HepG2 (cell line): ENCODE measurements around the gene TCFL5. TPM values are rescaled to one million over a fixed set of nuclear protein-coding genes. Genes with fewer than 3 reads are reported as not detected.

Experiments
- CBX1 ChIP-seq: IDR thresholded peaks from one replicate; pipeline ENCODE4 v1.6.1; 2016; ENCODE audit warnings: antibody characterized with exemption, low read depth
- KLF11 ChIP-seq: IDR thresholded peaks from 2 replicates; pipeline ENCODE4 v1.6.1; 2016; ENCODE audit warnings: missing compliant biosample characterization
- KLF16 ChIP-seq, 2 experiments: sonication (generic) in 1 of 2; formaldehyde crosslinking in 1 of 2; IDR thresholded peaks; 2 replicates each; pipeline versions ENCODE4 v1.6.1 to v1.8.0; 2016 to 2023; ENCODE audit warnings: missing genetic modification reagents in 2 of 2, missing compliant biosample characterization in 1 of 2
- RXRB ChIP-seq: IDR thresholded peaks from 2 replicates; pipeline ENCODE4 v1.6.1; 2016; ENCODE audit warnings: borderline replicate concordance, missing genetic modification reagents, missing compliant biosample characterization
- SAFB2 ChIP-seq: sonication (generic); formaldehyde crosslinking; IDR thresholded peaks from 2 replicates; pipeline ENCODE4 v1.5.1; 2020; ENCODE audit warnings: missing genetic modification reagents, low read depth, mild to moderate bottlenecking, borderline replicate concordance
- SCMH1 ChIP-seq: sonication (generic); formaldehyde crosslinking; IDR thresholded peaks from 2 replicates; pipeline ENCODE4 v1.9.0; 2021; ENCODE audit warnings: missing genetic modification reagents, mild to moderate bottlenecking, borderline replicate concordance
- SOX13 ChIP-seq, 3 experiments: fragments of 450-650 bp in 1 of 3; sonication (generic) in 1 of 3; formaldehyde crosslinking in 1 of 3; IDR thresholded peaks in 2 of 3; conservative IDR thresholded peaks in 1 of 3; 2 replicates each; pipeline versions ENCODE4 v1.5.0 to v1.6.1; 2016 to 2020; ENCODE audit warnings: antibody characterized with exemption in 1 of 3, mild to moderate bottlenecking in 1 of 3, missing compliant biosample characterization in 1 of 3, missing genetic modification reagents in 1 of 3, moderate library complexity in 1 of 3
- SRSF4 ChIP-seq: fragments of 200-400 bp; formaldehyde crosslinking; IDR thresholded peaks from one replicate; pipeline ENCODE4 v1.6.1; 2018; ENCODE audit warnings: mild to moderate bottlenecking, low read depth, low read length, moderate library complexity; ENCODE audit not compliant: poor library complexity, severe bottlenecking
- SSRP1 ChIP-seq: IDR thresholded peaks from 2 replicates; pipeline ENCODE4 v1.6.1; 2016; ENCODE audit warnings: control low read depth
- ZBTB8A ChIP-seq: sonication (generic); formaldehyde crosslinking; IDR thresholded peaks from 2 replicates; pipeline ENCODE4 v1.4.0; 2020; ENCODE audit warnings: mild to moderate bottlenecking, low read depth, missing genetic modification reagents, borderline replicate concordance
- ZFP1 ChIP-seq: IDR thresholded peaks from 2 replicates; pipeline ENCODE4 v1.6.1; 2016
- ZKSCAN1 ChIP-seq: fragments of 150-350 bp; IDR thresholded peaks from 2 replicates; pipeline ENCODE4 v1.6.1; 2014; ENCODE audit warnings: low read length
- ZNF430 ChIP-seq: sonication (generic); formaldehyde crosslinking; IDR thresholded peaks from 2 replicates; pipeline ENCODE4 v1.9.0; 2021; ENCODE audit warnings: mild to moderate bottlenecking, missing genetic modification reagents
- ZNF530 ChIP-seq: sonication (generic); formaldehyde crosslinking; IDR thresholded peaks from 2 replicates; pipeline ENCODE4 v1.5.0; 2020; ENCODE audit warnings: low read depth, mild to moderate bottlenecking, missing genetic modification reagents
- ZNF549 ChIP-seq: sonication (generic); formaldehyde crosslinking; IDR thresholded peaks from 2 replicates; pipeline ENCODE4 v1.5.0; 2020; ENCODE audit warnings: missing genetic modification reagents
- ZNF552 ChIP-seq: sonication (generic); formaldehyde crosslinking; IDR thresholded peaks from 2 replicates; pipeline ENCODE4 v1.9.0; 2022; ENCODE audit warnings: missing genetic modification reagents, mild to moderate bottlenecking, borderline replicate concordance
- ZNF567 ChIP-seq: sonication (generic); formaldehyde crosslinking; IDR thresholded peaks from 2 replicates; pipeline ENCODE4 v1.8.1; 2023; ENCODE audit warnings: mild to moderate bottlenecking, missing genetic modification reagents, borderline replicate concordance
- ZNF7 ChIP-seq: IDR thresholded peaks from 2 replicates; pipeline ENCODE4 v1.6.1; 2016; ENCODE audit warnings: missing biosample characterization, missing genetic modification reagents
- ZSCAN9 ChIP-seq: IDR thresholded peaks from 2 replicates; pipeline ENCODE4 v1.6.1; 2016; ENCODE audit warnings: borderline replicate concordance
- polyA plus RNA-seq, 8 experiments: library from polyadenylated mRNA; depleted of rRNA in 3 of 8; stranded (reverse) in 7 of 8; unstranded in 1 of 8; fragments of >200 nt; fragmentation: Illumina TruSeq in 4 of 8; extraction: Trizol in 4 of 8; gene quantifications; 2 replicates each; pipeline versions ENCODE4 v1.2.1 to v1.2.3, GENCODE V29; 2011 to 2016; ENCODE audit warnings: low read depth in 4 of 8, missing spikeins in 1 of 8, mixed read lengths in 1 of 8; ENCODE audit not compliant: insufficient read depth in 1 of 8
- total RNA-seq, 5 experiments: library from RNA; depleted of rRNA; stranded (reverse); fragments of >200 nt; fragmentation: Illumina TruSeq; extraction: Trizol; gene quantifications; 2 replicates each; pipeline ENCODE4 v1.2.3, GENCODE V29; 2016; ENCODE audit warnings: low read depth in 1 of 5
- TF ChIP-seq, protein P1 (sequence below): sonication (generic); formaldehyde crosslinking; IDR thresholded peaks from 2 replicates; pipeline ENCODE4 v1.5.1; 2020; ENCODE audit warnings: mild to moderate bottlenecking, missing genetic modification reagents
- TF ChIP-seq, protein P2 (sequence below): sonication (generic); formaldehyde crosslinking; IDR thresholded peaks from 2 replicates; pipeline ENCODE4 v1.4.0; 2020; ENCODE audit warnings: missing genetic modification reagents
- TF ChIP-seq, protein P3 (sequence below): IDR thresholded peaks from 2 replicates; pipeline ENCODE4 v1.6.1; 2016; ENCODE audit warnings: mild to moderate bottlenecking, missing biosample characterization, missing genetic modification reagents
- TF ChIP-seq, protein P4 (sequence below): sonication (generic); formaldehyde crosslinking; IDR thresholded peaks from 2 replicates; pipeline ENCODE4 v1.5.0; 2020; ENCODE audit warnings: missing genetic modification reagents, mild to moderate bottlenecking, borderline replicate concordance

TCFL5 gene
- total and polyA plus RNA-seq, 2 of the 13 experiments (the other 11 are each of a cell fraction or from before 2014, with no cell fraction given), result 14.8 to 20.0 TPM

DNA sequence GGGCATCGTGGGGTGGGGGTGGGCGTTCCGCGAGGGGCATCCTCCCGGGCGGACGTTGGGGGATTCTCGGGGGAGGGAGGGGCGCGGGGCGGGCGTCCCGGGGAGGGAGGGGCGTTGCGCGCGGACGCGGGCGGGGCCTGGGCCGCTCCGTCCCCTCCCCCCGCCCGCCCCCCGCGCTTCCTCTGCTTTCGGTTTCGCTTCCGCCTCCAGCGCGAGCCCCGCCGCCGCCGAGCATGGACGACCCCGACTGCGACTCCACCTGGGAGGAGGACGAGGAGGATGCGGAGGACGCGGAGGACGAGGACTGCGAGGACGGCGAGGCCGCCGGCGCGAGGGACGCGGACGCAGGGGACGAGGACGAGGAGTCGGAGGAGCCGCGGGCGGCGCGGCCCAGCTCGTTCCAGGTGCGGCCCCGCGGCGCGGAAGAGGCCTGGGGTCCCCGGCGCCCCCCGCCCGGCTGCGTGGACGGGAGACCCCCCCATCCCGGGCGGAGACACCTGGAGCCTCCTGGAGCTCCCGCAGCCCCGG, 56.9 kb downstream of the TCFL5 start, which contains the start of gene OGFR (continued):
- TF ChIP-seq ZNF552 (CRISPR knock-in tag), result no peak
- TF ChIP-seq ZNF549 (CRISPR knock-in tag), result no peak
- TF ChIP-seq, protein P1, sequence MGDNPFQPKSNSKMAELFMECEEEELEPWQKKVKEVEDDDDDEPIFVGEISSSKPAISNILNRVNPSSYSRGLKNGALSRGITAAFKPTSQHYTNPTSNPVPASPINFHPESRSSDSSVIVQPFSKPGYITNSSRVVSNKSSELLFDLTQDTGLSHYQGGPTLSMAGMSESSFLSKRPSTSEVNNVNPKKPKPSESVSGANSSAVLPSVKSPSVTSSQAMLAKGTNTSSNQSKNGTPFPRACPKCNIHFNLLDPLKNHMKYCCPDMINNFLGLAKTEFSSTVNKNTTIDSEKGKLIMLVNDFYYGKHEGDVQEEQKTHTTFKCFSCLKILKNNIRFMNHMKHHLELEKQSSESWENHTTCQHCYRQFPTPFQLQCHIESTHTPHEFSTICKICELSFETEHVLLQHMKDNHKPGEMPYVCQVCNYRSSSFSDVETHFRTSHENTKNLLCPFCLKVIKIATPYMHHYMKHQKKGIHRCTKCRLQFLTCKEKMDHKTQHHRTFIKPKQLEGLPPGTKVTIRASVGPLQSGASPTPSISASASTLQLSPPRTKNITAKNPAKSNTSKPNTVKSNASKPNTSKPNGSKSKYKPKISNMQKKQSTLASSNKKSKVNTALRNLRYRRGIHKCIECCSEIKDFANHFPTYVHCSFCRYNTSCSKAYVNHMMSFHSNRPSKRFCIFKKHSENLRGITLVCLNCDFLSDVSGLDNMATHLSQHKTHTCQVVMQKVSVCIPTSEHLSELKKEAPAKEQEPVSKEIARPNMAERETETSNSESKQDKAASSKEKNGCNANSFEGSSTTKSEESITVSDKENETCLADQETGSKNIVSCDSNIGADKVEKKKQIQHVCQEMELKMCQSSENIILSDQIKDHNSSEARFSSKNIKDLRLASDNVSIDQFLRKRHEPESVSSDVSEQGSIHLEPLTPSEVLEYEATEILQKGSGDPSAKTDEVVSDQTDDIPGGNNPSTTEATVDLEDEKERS (CRISPR knock-in tag), result no peak
- TF ChIP-seq, protein P2, sequence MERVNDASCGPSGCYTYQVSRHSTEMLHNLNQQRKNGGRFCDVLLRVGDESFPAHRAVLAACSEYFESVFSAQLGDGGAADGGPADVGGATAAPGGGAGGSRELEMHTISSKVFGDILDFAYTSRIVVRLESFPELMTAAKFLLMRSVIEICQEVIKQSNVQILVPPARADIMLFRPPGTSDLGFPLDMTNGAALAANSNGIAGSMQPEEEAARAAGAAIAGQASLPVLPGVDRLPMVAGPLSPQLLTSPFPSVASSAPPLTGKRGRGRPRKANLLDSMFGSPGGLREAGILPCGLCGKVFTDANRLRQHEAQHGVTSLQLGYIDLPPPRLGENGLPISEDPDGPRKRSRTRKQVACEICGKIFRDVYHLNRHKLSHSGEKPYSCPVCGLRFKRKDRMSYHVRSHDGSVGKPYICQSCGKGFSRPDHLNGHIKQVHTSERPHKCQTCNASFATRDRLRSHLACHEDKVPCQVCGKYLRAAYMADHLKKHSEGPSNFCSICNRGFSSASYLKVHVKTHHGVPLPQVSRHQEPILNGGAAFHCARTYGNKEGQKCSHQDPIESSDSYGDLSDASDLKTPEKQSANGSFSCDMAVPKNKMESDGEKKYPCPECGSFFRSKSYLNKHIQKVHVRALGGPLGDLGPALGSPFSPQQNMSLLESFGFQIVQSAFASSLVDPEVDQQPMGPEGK (CRISPR knock-in tag), result peak; percentile 86
- no peak for TF ChIP-seq ZKSCAN1
- no peak for TF ChIP-seq ZSCAN9 (CRISPR knock-in tag)
- TF ChIP-seq SSRP1, result peak; percentile 76; the same call in 1 of the 2 replicates
- TF ChIP-seq, protein P3, sequence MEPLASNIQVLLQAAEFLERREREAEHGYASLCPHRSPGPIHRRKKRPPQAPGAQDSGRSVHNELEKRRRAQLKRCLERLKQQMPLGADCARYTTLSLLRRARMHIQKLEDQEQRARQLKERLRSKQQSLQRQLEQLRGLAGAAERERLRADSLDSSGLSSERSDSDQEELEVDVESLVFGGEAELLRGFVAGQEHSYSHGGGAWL (CRISPR knock-in tag), result peak; percentile 89
- TF ChIP-seq ZNF7, result no peak
- TF ChIP-seq SRSF4, result no peak
- TF ChIP-seq ZBTB8A, result no peak
- TF ChIP-seq CBX1, result no peak
- no peak for TF ChIP-seq ZNF530 (CRISPR knock-in tag)
- no peak for TF ChIP-seq ZNF567 (CRISPR knock-in tag)
- TF ChIP-seq ZFP1, result no peak
- TF ChIP-seq KLF16 (CRISPR knock-in tag; IDR thresholded peaks at IDR 0.05), result 0 out of 4 replicates have a peak, but pooled peaks of 1 of the 2 experiments have one; percentile 29
- 0 out of 2 replicates have a peak, but pooled peaks have one; percentile 8 for TF ChIP-seq ZNF430
- no peak for TF ChIP-seq RXRB (CRISPR knock-in tag)
- TF ChIP-seq SOX13 (IDR thresholded peaks at IDR 0.05), result no peak
- TF ChIP-seq SOX13 (CRISPR knock-in tag; conservative IDR thresholded peaks at IDR 0.05 in 1 of 2, IDR thresholded peaks at IDR 0.05 in 1 of 2), result peak in 1 of 2 experiments; percentile 24; a peak in 1 of 4 replicates
- no peak for TF ChIP-seq SCMH1 (CRISPR knock-in tag)
- no peak; the same call in 1 of the 2 replicates for TF ChIP-seq SAFB2
- TF ChIP-seq KLF11, result no peak
- TF ChIP-seq, protein P4, sequence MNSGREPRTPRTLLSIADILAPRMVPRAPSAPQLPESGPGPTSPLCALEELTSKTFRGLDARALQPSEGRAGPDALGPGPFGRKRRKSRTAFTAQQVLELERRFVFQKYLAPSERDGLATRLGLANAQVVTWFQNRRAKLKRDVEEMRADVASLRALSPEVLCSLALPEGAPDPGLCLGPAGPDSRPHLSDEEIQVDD (CRISPR knock-in tag), result no peak
